T-cell (primary cell): ENCODE measurements around the gene PTDSS2. TPM values are rescaled to one million over a fixed set of nuclear protein-coding genes. Genes with fewer than 3 reads are reported as not detected.

Experiments
- ATAC-seq, 4 experiments: fragments of 200-7000 bp in 3 of 4; fragments of 150-1000 bp in 1 of 4; cut with Tn5 transposase; replicated peaks in 1 of 4; 1 replicate in 3 of 4; 2 replicates in 1 of 4; pipeline ENCODE4 v1.10.0; 2021; ENCODE audit warnings: moderate library complexity in 3 of 4, mild to moderate bottlenecking in 2 of 4, moderate number of reproducible peaks in 1 of 4
- CTCF ChIA-PET, 2 donors: fragments of 300-600 bp; sonication (Branson Sonifier 250); formaldehyde crosslinking; loops; one replicate each; lab custom pipeline; 2022; ENCODE audit warnings: antibody characterized with exemption in 2 of 2; lab: Charles Lee
- POLR2A ChIA-PET, 2 donors: fragments of 300-600 bp; sonication (Branson Sonifier 250); formaldehyde crosslinking; loops; one replicate each; lab custom pipeline; 2022; ENCODE audit warnings: antibody characterized with exemption in 2 of 2; lab: Charles Lee
- DNase-seq, 35 experiments: peaks; one replicate each; pipeline versions ENCODE4 v3.0.0 to v3.0.0-alpha.2; 2013 to 2023
- H3K27ac ChIP-seq: one replicate; pipeline ENCODE4 v1.5.1; 2013; ENCODE audit warnings: low read length
- H3K27me3 ChIP-seq, 2 experiments: replicated peaks in 1 of 2; 1 replicate in 1 of 2; 2 replicates in 1 of 2; pipeline versions ENCODE4 v1.6.1 to v1.7.0; 2013; ENCODE audit warnings: low read length in 1 of 2, mixed read lengths in 1 of 2; ENCODE audit not compliant: control insufficient read depth in 2 of 2, insufficient read depth in 2 of 2; ENCODE audit errors: extremely low read depth in 1 of 2
- H3K36me3 ChIP-seq, 2 donors: 1 replicate in 1 of 2; 2 replicates in 1 of 2; pipeline versions ENCODE4 v1.6.1 to v1.7.0; 2013; ENCODE audit warnings: low read length in 1 of 2; ENCODE audit not compliant: control insufficient read depth in 2 of 2, insufficient read depth in 1 of 2; ENCODE audit errors: extremely low read depth in 1 of 2
- H3K4me1 ChIP-seq, 2 experiments: 1 replicate in 1 of 2; 2 replicates in 1 of 2; pipeline versions ENCODE4 v1.6.1 to v1.7.0; 2013; ENCODE audit warnings: low read length in 2 of 2, mixed read lengths in 1 of 2; ENCODE audit not compliant: insufficient read depth in 2 of 2, control insufficient read depth in 1 of 2; ENCODE audit errors: extremely low read depth in 1 of 2
- H3K4me3 ChIP-seq, 2 donors: 1 replicate in 1 of 2; 2 replicates in 1 of 2; pipeline versions ENCODE4 v1.5.1 to v1.7.0; 2013; ENCODE audit warnings: mild to moderate bottlenecking in 2 of 2, low read length in 1 of 2, moderate library complexity in 1 of 2; ENCODE audit not compliant: control insufficient read depth in 1 of 2; ENCODE audit errors: extremely low read depth in 1 of 2
- H3K9me3 ChIP-seq: 2 replicates; pipeline ENCODE4 v1.7.0; 2013
- H3K27ac Mint-ChIP-seq, 2 donors: one replicate each; pipeline ENCODE4 v1.8.0; 2020 to 2021; ENCODE audit warnings: mild to moderate bottlenecking in 2 of 2, mixed read lengths in 2 of 2
- H3K27me3 Mint-ChIP-seq, 2 donors: one replicate each; pipeline ENCODE4 v1.8.0; 2021 to 2022; ENCODE audit warnings: mixed read lengths in 2 of 2
- H3K36me3 Mint-ChIP-seq: one replicate; pipeline ENCODE4 v1.8.0; 2021; ENCODE audit warnings: mixed read lengths
- H3K4me1 Mint-ChIP-seq, 3 donors: one replicate each; pipeline ENCODE4 v1.8.0; 2020 to 2022; ENCODE audit warnings: mixed read lengths in 3 of 3, mild to moderate bottlenecking in 1 of 3
- H3K4me3 Mint-ChIP-seq, 3 donors: one replicate each; pipeline ENCODE4 v1.8.0; 2020 to 2022; ENCODE audit warnings: mild to moderate bottlenecking in 3 of 3, mixed read lengths in 3 of 3, moderate library complexity in 3 of 3
- H3K9me3 Mint-ChIP-seq, 3 donors: one replicate each; pipeline ENCODE4 v1.8.0; 2020 to 2022; ENCODE audit warnings: mixed read lengths in 3 of 3
- WGBS: methylation state at CpG from one replicate; pipeline ENCODE4 v1.1.5; 2013; ENCODE audit warnings: missing lambda C conversion rate; ENCODE audit not compliant: insufficient coverage; 5-methylcytosine and 5-hydroxymethylcytosine counted together
- total RNA-seq, 35 experiments: library from RNA in 6 of 35; stranded (reverse) in 6 of 35; fragments of 120-200 nt in 1 of 35; gene quantifications; one replicate each; pipeline versions ENCODE4 v1.2.1 to v1.2.4 and lab custom pipeline; 2013 to 2026

Gene PTDSS2
- total RNA-seq, 5 donors from 2014 or later (not counting 1 experiment from before 2014, with no cell fraction given): 22.4 to 33.5 (median 28.7) TPM

GRCh38 chr11:489610-490185 is 39.6 kb downstream of the PTDSS2 start:
- H3K27me3 Mint-ChIP-seq: no peaks in the 10 kb centered on the region
- DNase-seq (no peak), ATAC-seq (no peak)
- H3K9me3 ChIP-seq: no peaks in the 10 kb centered on the region
- WGBS: 97% methylated on average over 26 of the region's 37 CpGs
- ChIA-PET POLR2A (no interaction called here), CTCF (interaction anchor here in 1 of 2 donors (0.5 kb wide), 1 partner anchor 129 kb away, joined by 6 read pairs; no protein-coding TSS in a partner anchor)
- H3K36me3 ChIP-seq: peaks cover 9 to 12% of the 10 kb centered on the region in 2 donors
- no peak overlapping the region for H3K4me3 ChIP-seq
- no peaks in the 10 kb centered on the region for H3K4me1 ChIP-seq
- peaks cover 8% of the 10 kb centered on the region for H3K36me3 Mint-ChIP-seq
- H3K9me3 Mint-ChIP-seq: no peaks in the 10 kb centered on the region
- H3K4me1 Mint-ChIP-seq: no peaks in the 10 kb centered on the region
- H3K27ac ChIP-seq: no peak overlapping the region
- no peak overlapping the region for H3K4me3 Mint-ChIP-seq
- H3K27me3 ChIP-seq: no peaks in the 10 kb centered on the region
- H3K27ac Mint-ChIP-seq: no peak overlapping the region

- peaks cover 12% of the 10 kb centered on the region for H3K36me3 Mint-ChIP-seq
- H3K9me3 Mint-ChIP-seq: no peaks in the 10 kb centered on the region
- H3K36me3 ChIP-seq: peaks cover 14 to 16% of the 10 kb centered on the region in 2 donors
- H3K4me3 Mint-ChIP-seq: no peak overlapping the region
- no peaks in the 10 kb centered on the region for H3K9me3 ChIP-seq
- H3K27me3 ChIP-seq: no peaks in the 10 kb centered on the region
- 93% methylated on average over 36 of the region's 38 CpGs for WGBS
- no peaks in the 10 kb centered on the region for H3K4me1 ChIP-seq
- no peaks in the 10 kb centered on the region for H3K27me3 Mint-ChIP-seq
- DNase-seq (no peak), ATAC-seq (peak in 1 of 4 experiments; percentile 14)
- no peak overlapping the region for H3K27ac Mint-ChIP-seq
- no peak overlapping the region for H3K4me3 ChIP-seq
- no peaks in the 10 kb centered on the region for H3K4me1 Mint-ChIP-seq
- ChIA-PET POLR2A (no interaction called here), CTCF (no interaction called here)
- H3K27ac ChIP-seq: no peak overlapping the region
Observed at GRCh38 chr11:490186-490929, 40.3 kb downstream of the PTDSS2 start.

DNA sequence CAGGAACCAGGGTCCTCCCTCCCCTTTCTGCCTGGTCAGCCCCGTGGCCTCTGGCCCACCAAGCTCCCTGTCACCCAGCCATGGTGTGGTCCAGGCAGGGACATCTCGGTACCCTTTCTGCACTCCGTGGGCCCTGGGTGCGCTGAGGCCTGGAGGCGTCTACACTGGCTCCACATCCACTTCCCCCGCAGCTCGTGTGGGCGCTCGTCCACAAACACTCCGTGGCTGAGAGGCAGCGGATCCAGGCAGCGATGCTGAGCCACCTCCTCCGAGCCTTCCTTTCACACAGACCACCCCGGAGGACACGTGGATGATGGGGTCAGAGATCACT is 40.8 kb downstream of the PTDSS2 start:
- Histone ChIP-seq H3K36me3 (peaks cover 19 to 21% of the 10 kb centered on the region in 2 donors), H3K4me3 (no peak overlapping the region), H3K27me3 (no peaks in the 10 kb centered on the region), H3K27ac (no peak overlapping the region), H3K4me1 (no peaks in the 10 kb centered on the region), H3K9me3 (no peaks in the 10 kb centered on the region)
- DNase-seq (no peak), ATAC-seq (peak in 2 of 4 experiments; percentile 11 to 19)
- no peak overlapping the region for H3K4me3 Mint-ChIP-seq
- no peak overlapping the region for H3K27ac Mint-ChIP-seq
- no peaks in the 10 kb centered on the region for H3K27me3 Mint-ChIP-seq
- POLR2A ChIA-PET: no interaction called here
- H3K36me3 Mint-ChIP-seq: peaks cover 14% of the 10 kb centered on the region
- CTCF ChIA-PET: no interaction called here
- WGBS: 95% methylated on average over 15 of the region's 15 CpGs
- H3K9me3 Mint-ChIP-seq: no peaks in the 10 kb centered on the region
- no peaks in the 10 kb centered on the region for H3K4me1 Mint-ChIP-seq

- no peak overlapping the region for H3K27ac Mint-ChIP-seq
- Histone ChIP-seq H3K4me1 (no peaks in the 10 kb centered on the region), H3K9me3 (no peaks in the 10 kb centered on the region), H3K27me3 (no peaks in the 10 kb centered on the region), H3K4me3 (no peak overlapping the region), H3K27ac (no peak overlapping the region), H3K36me3 (peaks cover 19 to 22% of the 10 kb centered on the region in 2 donors)
- ChIA-PET POLR2A (no interaction called here), CTCF (no interaction called here)
- DNase-seq (no peak), ATAC-seq (no peak)
- H3K36me3 Mint-ChIP-seq: peaks cover 16% of the 10 kb centered on the region
- H3K9me3 Mint-ChIP-seq: no peaks in the 10 kb centered on the region
- no peaks in the 10 kb centered on the region for H3K4me1 Mint-ChIP-seq
- 85% methylated on average over 7 of the region's 7 CpGs for WGBS
- no peaks in the 10 kb centered on the region for H3K27me3 Mint-ChIP-seq
- no peak overlapping the region for H3K4me3 Mint-ChIP-seq
Observed at GRCh38 chr11:491358-491757, 41.3 kb downstream of the PTDSS2 start.

- no peak overlapping the region for H3K4me3 ChIP-seq
- peaks cover 0 to 7% (median 3%) of the 10 kb centered on the region in 3 donors for H3K4me1 Mint-ChIP-seq
- H3K27ac ChIP-seq: no peak overlapping the region
- no peaks in the 10 kb centered on the region for H3K4me1 ChIP-seq
- H3K9me3 ChIP-seq: no peaks in the 10 kb centered on the region
- POLR2A ChIA-PET: interaction anchor here in 1 of 2 donors (0.6 kb wide), 1 partner anchor 79 kb away, joined by 4 read pairs; no protein-coding TSS in a partner anchor
- H3K27me3 ChIP-seq: no peaks in the 10 kb centered on the region
- CTCF ChIA-PET: interaction anchor here in 1 of 2 donors (0.6 kb wide), 1 partner anchor 273 kb away, joined by 3 read pairs; no protein-coding TSS in a partner anchor
- H3K27ac Mint-ChIP-seq: no peak overlapping the region
- DNase-seq (no peak), ATAC-seq (no peak)
- H3K4me3 Mint-ChIP-seq: no peak overlapping the region
- no peaks in the 10 kb centered on the region for H3K9me3 Mint-ChIP-seq
- peaks cover 24% of the 10 kb centered on the region for H3K36me3 Mint-ChIP-seq
- H3K27me3 Mint-ChIP-seq: no peaks in the 10 kb centered on the region
- peaks cover 23 to 29% of the 10 kb centered on the region in 2 donors for H3K36me3 ChIP-seq
- WGBS: 91% methylated on average over 24 of the region's 32 CpGs
Observed at GRCh38 chr11:492427-493226, 42.5 kb downstream of the PTDSS2 start.

DNA sequence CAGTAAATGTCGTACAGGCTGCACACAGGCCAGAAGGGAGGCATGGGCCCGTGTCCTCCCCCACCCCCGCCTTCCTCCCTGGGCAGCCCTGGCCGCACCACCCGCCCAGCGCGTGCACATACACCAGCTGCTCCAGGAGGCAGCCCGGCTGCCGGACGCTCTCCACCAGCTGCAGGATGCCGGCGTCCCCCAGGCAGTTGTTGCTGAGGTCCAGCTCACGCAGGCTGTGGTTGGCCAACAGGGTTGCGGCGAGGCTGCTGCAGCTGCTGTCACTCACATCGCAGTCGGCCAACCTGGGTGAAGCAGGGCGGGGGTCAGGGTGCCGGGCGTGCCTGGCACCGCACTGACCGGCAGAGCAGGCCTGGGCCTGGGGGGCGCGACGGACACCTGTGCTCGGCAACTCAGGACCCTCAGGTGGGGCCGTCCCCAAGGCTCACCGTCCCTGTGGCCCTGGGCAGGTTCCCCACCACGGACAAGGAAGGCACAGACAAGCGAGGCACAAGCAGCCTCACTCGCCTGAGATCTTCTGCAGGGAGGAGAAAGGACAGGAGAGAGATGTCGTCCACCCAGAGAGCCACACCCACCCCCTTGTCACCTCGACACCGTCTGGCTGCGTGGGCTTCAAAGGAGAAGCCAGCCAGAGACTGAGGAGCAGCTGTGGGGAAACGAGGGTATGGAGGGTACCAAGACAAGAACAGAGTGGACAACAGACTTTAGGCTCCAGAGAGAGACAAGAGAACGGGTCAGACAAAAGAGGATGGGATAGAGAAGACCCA is 44.9 kb downstream of the PTDSS2 start:
- no peaks in the 10 kb centered on the region for H3K9me3 ChIP-seq
- no peaks in the 10 kb centered on the region for H3K9me3 Mint-ChIP-seq
- no peaks in the 10 kb centered on the region for H3K4me1 ChIP-seq
- CTCF ChIA-PET: no interaction called here
- POLR2A ChIA-PET: no interaction called here
- peaks cover 0 to 7% (median 6%) of the 10 kb centered on the region in 3 donors for H3K4me1 Mint-ChIP-seq
- no peaks in the 10 kb centered on the region for H3K27me3 Mint-ChIP-seq
- no peak overlapping the region for H3K27ac ChIP-seq
- no peak for ATAC-seq
- H3K36me3 ChIP-seq: peaks cover 30 to 53% of the 10 kb centered on the region in 2 donors
- peak overlapping the region in 1 of 2 donors; percentile 27 for H3K27ac Mint-ChIP-seq
- no peak for DNase-seq
- no peaks in the 10 kb centered on the region for H3K27me3 ChIP-seq
- no peak overlapping the region for H3K4me3 ChIP-seq
- no peak overlapping the region for H3K4me3 Mint-ChIP-seq
- WGBS: 92% methylated on average over 26 of the region's 37 CpGs
- H3K36me3 Mint-ChIP-seq: peaks cover 32% of the 10 kb centered on the region
